Testis (tissue), 2 donors: Measurements from ENCODE around the gene CTBP1.

ENCODE experiments used
- POLR2A ChIP-seq: fragments of 450-650 bp; IDR thresholded peaks from one replicate; pipeline ENCODE4 v1.6.1; 2017; ENCODE audit warnings: antibody characterized with exemption, mild to moderate bottlenecking, moderate library complexity
- TF ChIP-seq, protein P1 (sequence below), 3 experiments: fragments of 450-650 bp in 2 of 3; fragments of 200-600 bp in 1 of 3; sonication (generic) in 1 of 3; IDR thresholded peaks; one replicate each; pipeline ENCODE4 v1.5.1; 2016 to 2019; ENCODE audit warnings: antibody characterized with exemption in 3 of 3, mild to moderate bottlenecking in 2 of 3, moderate library complexity in 1 of 3

DNA sequence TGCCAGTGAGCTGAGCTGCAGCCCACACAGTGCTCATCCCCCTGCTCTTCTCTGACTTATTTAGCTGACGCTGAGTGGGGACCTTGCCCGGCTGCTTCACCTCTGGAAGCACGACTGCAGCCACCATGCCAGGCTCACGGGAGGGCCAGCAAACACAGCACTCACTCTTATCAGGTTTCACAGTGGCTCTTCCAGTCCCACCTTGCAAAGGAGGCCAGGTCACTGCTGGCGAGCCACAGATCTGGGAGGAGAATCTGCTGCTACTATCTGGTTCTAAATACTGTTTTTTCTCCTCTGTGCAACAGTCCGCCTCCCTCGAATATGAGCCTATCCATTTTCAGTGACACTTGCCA, 69.9 kb downstream of the CTBP1 start:
- TF ChIP-seq, protein P1, sequence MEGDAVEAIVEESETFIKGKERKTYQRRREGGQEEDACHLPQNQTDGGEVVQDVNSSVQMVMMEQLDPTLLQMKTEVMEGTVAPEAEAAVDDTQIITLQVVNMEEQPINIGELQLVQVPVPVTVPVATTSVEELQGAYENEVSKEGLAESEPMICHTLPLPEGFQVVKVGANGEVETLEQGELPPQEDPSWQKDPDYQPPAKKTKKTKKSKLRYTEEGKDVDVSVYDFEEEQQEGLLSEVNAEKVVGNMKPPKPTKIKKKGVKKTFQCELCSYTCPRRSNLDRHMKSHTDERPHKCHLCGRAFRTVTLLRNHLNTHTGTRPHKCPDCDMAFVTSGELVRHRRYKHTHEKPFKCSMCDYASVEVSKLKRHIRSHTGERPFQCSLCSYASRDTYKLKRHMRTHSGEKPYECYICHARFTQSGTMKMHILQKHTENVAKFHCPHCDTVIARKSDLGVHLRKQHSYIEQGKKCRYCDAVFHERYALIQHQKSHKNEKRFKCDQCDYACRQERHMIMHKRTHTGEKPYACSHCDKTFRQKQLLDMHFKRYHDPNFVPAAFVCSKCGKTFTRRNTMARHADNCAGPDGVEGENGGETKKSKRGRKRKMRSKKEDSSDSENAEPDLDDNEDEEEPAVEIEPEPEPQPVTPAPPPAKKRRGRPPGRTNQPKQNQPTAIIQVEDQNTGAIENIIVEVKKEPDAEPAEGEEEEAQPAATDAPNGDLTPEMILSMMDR (IDR thresholded peaks at IDR 0.05): no peak
- TF ChIP-seq POLR2A: no peak
